ENCODE results near the gene ZNF239.

DNA sequence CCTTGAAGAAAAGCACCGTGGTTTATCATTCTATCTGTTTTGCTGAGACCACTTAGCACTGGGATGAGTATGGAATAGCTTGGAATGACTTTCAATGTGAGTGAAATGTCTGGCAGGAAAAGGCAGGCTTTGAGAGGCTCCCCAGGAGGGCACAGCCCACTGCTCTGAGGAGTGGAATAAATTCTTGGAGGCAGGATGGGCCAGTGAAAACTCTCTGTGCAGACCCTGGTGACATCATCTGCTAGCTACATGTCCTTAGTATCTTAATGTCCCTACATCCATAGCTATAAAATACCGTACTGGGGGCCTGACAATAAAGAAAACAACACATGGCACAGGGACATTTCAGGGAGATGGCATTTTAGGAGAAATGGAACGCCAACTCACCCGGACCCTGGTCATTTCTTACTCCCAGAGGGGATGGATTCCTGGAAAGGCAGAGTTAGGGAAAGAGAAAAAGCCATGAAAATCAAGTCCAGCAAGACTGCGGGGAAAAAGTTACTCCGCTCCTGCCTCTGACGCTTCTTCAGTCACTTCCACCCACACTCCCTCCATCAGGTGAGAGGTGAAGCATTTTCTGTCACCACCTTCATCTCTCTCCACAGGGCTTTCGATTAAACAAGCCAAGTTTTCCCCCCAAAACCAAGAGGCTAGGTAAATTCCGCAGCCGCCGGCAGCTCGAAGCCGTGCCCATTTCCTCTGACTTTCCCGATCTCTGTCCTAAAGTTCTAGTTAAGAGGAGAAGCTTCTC is 991 bp downstream of the ZNF239 start:
- TF ChIP-seq JUN (IDR thresholded peaks at IDR 0.05), result no peak
- TF ChIP-seq, protein P1, sequence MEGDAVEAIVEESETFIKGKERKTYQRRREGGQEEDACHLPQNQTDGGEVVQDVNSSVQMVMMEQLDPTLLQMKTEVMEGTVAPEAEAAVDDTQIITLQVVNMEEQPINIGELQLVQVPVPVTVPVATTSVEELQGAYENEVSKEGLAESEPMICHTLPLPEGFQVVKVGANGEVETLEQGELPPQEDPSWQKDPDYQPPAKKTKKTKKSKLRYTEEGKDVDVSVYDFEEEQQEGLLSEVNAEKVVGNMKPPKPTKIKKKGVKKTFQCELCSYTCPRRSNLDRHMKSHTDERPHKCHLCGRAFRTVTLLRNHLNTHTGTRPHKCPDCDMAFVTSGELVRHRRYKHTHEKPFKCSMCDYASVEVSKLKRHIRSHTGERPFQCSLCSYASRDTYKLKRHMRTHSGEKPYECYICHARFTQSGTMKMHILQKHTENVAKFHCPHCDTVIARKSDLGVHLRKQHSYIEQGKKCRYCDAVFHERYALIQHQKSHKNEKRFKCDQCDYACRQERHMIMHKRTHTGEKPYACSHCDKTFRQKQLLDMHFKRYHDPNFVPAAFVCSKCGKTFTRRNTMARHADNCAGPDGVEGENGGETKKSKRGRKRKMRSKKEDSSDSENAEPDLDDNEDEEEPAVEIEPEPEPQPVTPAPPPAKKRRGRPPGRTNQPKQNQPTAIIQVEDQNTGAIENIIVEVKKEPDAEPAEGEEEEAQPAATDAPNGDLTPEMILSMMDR (IDR thresholded peaks at IDR 0.05), result no peak
